ENCODE data around the gene CEP78.

Gene CEP78

GRCh38 chr9:78306222-78307076, 70.6 kb downstream of the CEP78 start:
- no peak for DNase-seq (ENCODE audit: low read depth)

- no peak for DNase-seq (ENCODE audit: low read depth)
These were observed 71.5 kb downstream of the CEP78 start for GRCh38 chr9:78307360-78307759.

GRCh38 chr9:78309066-78309465, 73.2 kb downstream of the CEP78 start:
- no peak for DNase-seq (ENCODE audit: low read depth)

- no peak for DNase-seq (ENCODE audit: low read depth)
These were observed 75.2 kb downstream of the CEP78 start for GRCh38 chr9:78311075-78311474.

- no peak for DNase-seq (ENCODE audit: low read depth)
These were observed 76.1 kb downstream of the CEP78 start for GRCh38 chr9:78311886-78312524.

GRCh38 chr9:78314550-78314949, 78.7 kb downstream of the CEP78 start:
- DNase-seq (ENCODE audit: low read depth) = no peak

- no peak for DNase-seq (ENCODE audit: low read depth)
These were observed 79.3 kb downstream of the CEP78 start for GRCh38 chr9:78314953-78315870.

- DNase-seq (ENCODE audit: low read depth) = no peak
These were observed 80.5 kb downstream of the CEP78 start for GRCh38 chr9:78316166-78316892.

GRCh38 chr9:78319197-78320029, 83.5 kb downstream of the CEP78 start:
- no peak for DNase-seq (ENCODE audit: low read depth)

GRCh38 chr9:78320030-78320693, 84.3 kb downstream of the CEP78 start:
- no peak for DNase-seq (ENCODE audit: low read depth)

GRCh38 chr9:78320875-78321496, 85.1 kb downstream of the CEP78 start:
- DNase-seq (ENCODE audit: low read depth) = no peak

GRCh38 chr9:78321505-78321904, 85.6 kb downstream of the CEP78 start:
- DNase-seq (ENCODE audit: low read depth) = no peak

- DNase-seq (ENCODE audit: low read depth) = no peak
These were observed 88.3 kb downstream of the CEP78 start for GRCh38 chr9:78324068-78324650.

GRCh38 chr9:78324682-78325081, 88.8 kb downstream of the CEP78 start:
- DNase-seq (ENCODE audit: low read depth) = no peak

- DNase-seq (ENCODE audit: low read depth) = no peak
These were observed 89.5 kb downstream of the CEP78 start for GRCh38 chr9:78325343-78325742.

GRCh38 chr9:78325846-78326360, 90.0 kb downstream of the CEP78 start:
- DNase-seq (ENCODE audit: low read depth) = no peak

GRCh38 chr9:78326564-78326963, 90.7 kb downstream of the CEP78 start:
- no peak for DNase-seq (ENCODE audit: low read depth)

All from stimulated activated CD4-positive, alpha-beta T cell treated with anti-CD3 and anti-CD28 coated beads, Interleukin-2, amount 100 ng/mL, for 4 hours (primary cell).